ENCODE data around the gene THRB.

THRB gene

GRCh38 chr3:24525022-24525421 is 30.4 kb upstream of the THRB start:
- Histone ChIP-seq H3K27me3 (no peaks in the 10 kb centered on the region), H3K9ac (no peak overlapping the region), H3K9me3 (peaks cover 9% of the 10 kb centered on the region; the same call in 1 of the 2 replicates), H3K4me1 (peaks cover 9% of the 10 kb centered on the region; the same call in 1 of the 2 replicates), H3K36me3 (no peaks in the 10 kb centered on the region), H3K4me2 (no peak overlapping the region), H3K4me3 (no peak overlapping the region), H4K20me1 (no peaks in the 10 kb centered on the region), H3K27ac (no peak overlapping the region)
- no peak for TF ChIP-seq Cebpa-rat (IDR thresholded peaks at IDR 0.05)

- H3K27ac ChIP-seq: no peak overlapping the region
- no peaks in the 10 kb centered on the region for H3K36me3 ChIP-seq
- H3K9ac ChIP-seq: no peak overlapping the region
- no peak overlapping the region for H3K4me2 ChIP-seq
- no peak overlapping the region for H3K4me3 ChIP-seq
- peaks cover 9% of the 10 kb centered on the region; the same call in 1 of the 2 replicates for H3K9me3 ChIP-seq
- peaks cover 9% of the 10 kb centered on the region; the same call in 1 of the 2 replicates for H3K4me1 ChIP-seq
- H3K27me3 ChIP-seq: no peaks in the 10 kb centered on the region
- H4K20me1 ChIP-seq: no peaks in the 10 kb centered on the region
- TF ChIP-seq Cebpa-rat (IDR thresholded peaks at IDR 0.05): no peak
These were observed 29.5 kb upstream of the THRB start for GRCh38 chr3:24523988-24524727.

DNA sequence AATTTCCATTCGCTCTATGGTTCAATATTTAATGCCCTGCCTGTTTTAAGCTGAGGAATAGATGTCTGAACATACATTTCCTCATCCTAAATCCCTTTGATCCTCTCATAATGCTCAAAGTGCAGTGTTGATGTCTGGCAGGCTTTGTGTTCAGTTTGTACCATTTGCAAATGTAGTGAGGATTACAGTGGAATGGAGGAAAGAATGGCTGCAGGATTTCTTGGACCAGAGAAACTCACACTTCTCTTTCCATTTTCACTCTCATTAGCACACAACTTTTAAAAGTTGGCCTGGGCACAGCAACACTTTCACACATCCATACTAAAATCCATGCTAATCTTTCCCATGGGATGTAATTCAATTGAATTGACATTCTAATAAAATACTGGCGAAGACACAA is 28.6 kb upstream of the THRB start:
- TF ChIP-seq Cebpa-rat (IDR thresholded peaks at IDR 0.05): no peak
- Histone ChIP-seq H3K4me3 (no peak overlapping the region), H3K4me2 (no peak overlapping the region), H3K27ac (no peak overlapping the region), H3K36me3 (no peaks in the 10 kb centered on the region), H3K27me3 (no peaks in the 10 kb centered on the region), H3K9me3 (peaks cover 9% of the 10 kb centered on the region; the same call in 1 of the 2 replicates), H4K20me1 (no peaks in the 10 kb centered on the region), H3K4me1 (peaks cover 9% of the 10 kb centered on the region; the same call in 1 of the 2 replicates), H3K9ac (no peak overlapping the region)

- peak overlapping the region; percentile 69 for H3K4me2 ChIP-seq
- no peaks in the 10 kb centered on the region for H3K27me3 ChIP-seq
- H3K27ac ChIP-seq: no peak overlapping the region
- no peaks in the 10 kb centered on the region for H3K36me3 ChIP-seq
- TF ChIP-seq Cebpa-rat (IDR thresholded peaks at IDR 0.05): no peak
- no peaks in the 10 kb centered on the region for H4K20me1 ChIP-seq
- H3K4me3 ChIP-seq: peak overlapping the region; percentile 69
- H3K9ac ChIP-seq: peak overlapping the region; percentile 68; the same call in 1 of the 2 replicates
- peaks cover 9% of the 10 kb centered on the region; the same call in 1 of the 2 replicates for H3K9me3 ChIP-seq
- H3K4me1 ChIP-seq: peaks cover 9% of the 10 kb centered on the region; the same call in 1 of the 2 replicates
These were observed 27.5 kb upstream of the THRB start for GRCh38 chr3:24522146-24522579.

DNA sequence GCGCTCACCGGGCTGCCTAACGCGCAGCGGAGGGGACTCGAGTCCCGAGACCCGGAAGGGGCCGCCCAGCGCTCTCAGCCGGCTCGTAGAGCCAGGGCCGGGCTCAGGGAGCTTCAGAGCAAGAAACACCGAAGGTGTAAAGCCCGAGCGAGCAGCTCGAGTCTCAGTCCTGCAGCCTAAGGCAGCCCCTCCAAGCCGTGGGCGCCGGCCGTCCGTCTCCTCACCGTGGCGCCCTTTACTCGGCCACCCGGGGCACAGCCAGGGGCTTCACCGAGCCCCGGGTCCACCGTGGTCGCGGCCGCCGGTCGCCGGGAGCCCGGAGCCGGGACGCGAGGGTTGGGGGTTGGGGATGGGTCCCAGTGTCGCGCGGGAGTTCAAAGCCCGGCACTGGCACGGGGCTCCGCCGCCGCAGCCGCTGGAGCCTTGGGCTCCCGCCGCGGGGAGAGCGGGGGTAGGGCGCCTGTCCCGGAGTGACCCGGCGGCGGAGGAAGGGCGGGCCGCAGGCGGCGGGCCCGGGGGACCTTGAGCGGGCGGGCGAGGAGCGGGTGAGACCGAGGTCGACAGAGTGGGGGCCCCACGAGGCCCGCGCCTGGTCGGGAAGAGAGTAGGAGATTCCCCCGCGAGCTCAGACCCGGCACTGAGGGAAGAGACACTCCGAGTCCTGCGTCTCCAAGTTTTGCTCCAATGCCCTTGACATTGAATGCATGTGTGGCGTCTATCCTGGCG is 26.9 kb upstream of the THRB start:
- TF ChIP-seq Cebpa-rat (IDR thresholded peaks at IDR 0.05): no peak
- H3K4me2 ChIP-seq: peak overlapping the region; percentile 69
- H4K20me1 ChIP-seq: no peaks in the 10 kb centered on the region
- peak overlapping the region; percentile 71 for H3K27ac ChIP-seq
- H3K4me3 ChIP-seq: peak overlapping the region; percentile 69
- H3K9ac ChIP-seq: peak overlapping the region; percentile 68; the same call in 1 of the 2 replicates
- peaks cover 9% of the 10 kb centered on the region; the same call in 1 of the 2 replicates for H3K4me1 ChIP-seq
- H3K36me3 ChIP-seq: no peaks in the 10 kb centered on the region
- peaks cover 9% of the 10 kb centered on the region; the same call in 1 of the 2 replicates for H3K9me3 ChIP-seq
- H3K27me3 ChIP-seq: no peaks in the 10 kb centered on the region

GRCh38 chr3:24520976-24521419 is 26.3 kb upstream of the THRB start:
- peak overlapping the region; percentile 69 for H3K4me3 ChIP-seq
- TF ChIP-seq Cebpa-rat (IDR thresholded peaks at IDR 0.05): no peak
- H4K20me1 ChIP-seq: no peaks in the 10 kb centered on the region
- peak overlapping the region; percentile 69 for H3K4me2 ChIP-seq
- peaks cover 9% of the 10 kb centered on the region; the same call in 1 of the 2 replicates for H3K4me1 ChIP-seq
- H3K9ac ChIP-seq: peak overlapping the region; percentile 68; the same call in 1 of the 2 replicates
- peaks cover 9% of the 10 kb centered on the region; the same call in 1 of the 2 replicates for H3K9me3 ChIP-seq
- H3K27ac ChIP-seq: peak overlapping the region; percentile 71
- no peaks in the 10 kb centered on the region for H3K27me3 ChIP-seq
- no peaks in the 10 kb centered on the region for H3K36me3 ChIP-seq

GRCh38 chr3:24520101-24520495 is 25.4 kb upstream of the THRB start:
- TF ChIP-seq Cebpa-rat (IDR thresholded peaks at IDR 0.05): no peak
- H3K9ac ChIP-seq: no peak overlapping the region

DNA sequence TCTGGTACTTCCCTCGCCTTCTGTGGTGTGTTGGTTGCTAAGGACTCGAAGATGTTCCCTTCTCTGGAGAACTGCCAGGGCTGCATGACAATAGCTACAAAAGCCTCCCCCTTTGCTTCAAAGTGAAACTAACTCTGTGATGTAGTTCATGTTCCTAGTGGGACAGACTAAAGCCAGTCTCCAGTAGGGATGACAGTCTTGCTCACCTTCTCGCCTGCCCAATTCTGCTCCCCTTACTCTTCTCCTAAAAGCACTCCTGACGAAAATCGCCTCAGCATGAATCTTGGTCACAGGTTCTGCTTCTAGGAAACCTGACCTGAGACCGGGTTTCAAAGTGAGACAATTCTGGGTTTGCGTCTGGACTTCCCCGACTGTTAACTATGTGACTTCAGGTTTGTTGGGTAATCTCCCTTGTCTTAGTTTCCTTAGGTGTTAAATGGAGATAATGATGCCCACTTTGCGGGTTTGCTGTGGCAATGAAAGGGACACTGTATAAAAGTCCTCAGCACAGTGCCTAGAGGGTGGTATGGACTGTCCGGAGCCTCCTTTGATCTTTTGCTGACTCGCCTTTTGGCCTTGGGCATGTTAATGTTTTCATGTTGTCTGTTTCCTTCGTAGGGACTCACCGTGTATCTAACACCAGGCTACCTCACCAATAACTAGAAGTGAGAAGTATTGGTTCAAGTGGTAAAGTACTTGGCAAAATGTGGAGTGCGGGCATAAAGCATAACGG is 24.9 kb upstream of the THRB start:
- Histone ChIP-seq H4K20me1 (no peaks in the 10 kb centered on the region), H3K4me1 (peaks cover 9% of the 10 kb centered on the region; the same call in 1 of the 2 replicates), H3K9me3 (peaks cover 9% of the 10 kb centered on the region; the same call in 1 of the 2 replicates), H3K36me3 (no peaks in the 10 kb centered on the region), H3K4me2 (no peak overlapping the region), H3K9ac (no peak overlapping the region), H3K27ac (no peak overlapping the region), H3K27me3 (no peaks in the 10 kb centered on the region), H3K4me3 (no peak overlapping the region)
- no peak for TF ChIP-seq Cebpa-rat (IDR thresholded peaks at IDR 0.05)

More at GRCh38 chr3:24520101-24520495, 25.4 kb upstream of the THRB start:
- peaks cover 9% of the 10 kb centered on the region; the same call in 1 of the 2 replicates for H3K4me1 ChIP-seq
- H3K27me3 ChIP-seq: no peaks in the 10 kb centered on the region
- H3K9me3 ChIP-seq: peaks cover 9% of the 10 kb centered on the region; the same call in 1 of the 2 replicates
- H3K36me3 ChIP-seq: no peaks in the 10 kb centered on the region
- H3K4me2 ChIP-seq: no peak overlapping the region
- H3K4me3 ChIP-seq: no peak overlapping the region
- no peak overlapping the region for H3K27ac ChIP-seq
- H4K20me1 ChIP-seq: no peaks in the 10 kb centered on the region

GRCh38 chr3:24518990-24519367 is 24.3 kb upstream of the THRB start:
- H4K20me1 ChIP-seq: no peaks in the 10 kb centered on the region
- peaks cover 9% of the 10 kb centered on the region; the same call in 1 of the 2 replicates for H3K9me3 ChIP-seq
- H3K9ac ChIP-seq: no peak overlapping the region
- H3K27ac ChIP-seq: no peak overlapping the region
- H3K27me3 ChIP-seq: no peaks in the 10 kb centered on the region
- TF ChIP-seq Cebpa-rat (IDR thresholded peaks at IDR 0.05): no peak
- no peak overlapping the region for H3K4me2 ChIP-seq
- peaks cover 9% of the 10 kb centered on the region; the same call in 1 of the 2 replicates for H3K4me1 ChIP-seq
- no peak overlapping the region for H3K4me3 ChIP-seq
- H3K36me3 ChIP-seq: no peaks in the 10 kb centered on the region
